Fibroblast of villous mesenchyme (primary cell): Measurements from ENCODE around the gene ZC3H7A. TPM values are rescaled to one million over a fixed set of nuclear protein-coding genes. Genes with fewer than 3 reads are reported as not detected.

Experiments
- DNase-seq: peaks from one replicate; pipeline ENCODE4 v3.0.0-alpha.2; 2010; ENCODE audit warnings: low read depth
- H3K4me3 ChIP-seq: 2 replicates; pipeline ENCODE4 v1.5.1; 2011; ENCODE audit warnings: low read depth, mild to moderate bottlenecking, low read length
- total RNA-seq: library from RNA; depleted of rRNA; stranded (reverse); fragments of >200 nt; gene quantifications from 2 replicates; pipeline ENCODE4 v1.2.3, GENCODE V29; 2012
- TF ChIP-seq, protein P1 (sequence below): IDR thresholded peaks from 2 replicates; pipeline ENCODE4 v1.5.1; 2012; ENCODE audit warnings: low read depth, mild to moderate bottlenecking, low read length; ENCODE audit not compliant: insufficient read depth

ZC3H7A gene
- total RNA-seq, 1 donor = 59.2 TPM

DNA sequence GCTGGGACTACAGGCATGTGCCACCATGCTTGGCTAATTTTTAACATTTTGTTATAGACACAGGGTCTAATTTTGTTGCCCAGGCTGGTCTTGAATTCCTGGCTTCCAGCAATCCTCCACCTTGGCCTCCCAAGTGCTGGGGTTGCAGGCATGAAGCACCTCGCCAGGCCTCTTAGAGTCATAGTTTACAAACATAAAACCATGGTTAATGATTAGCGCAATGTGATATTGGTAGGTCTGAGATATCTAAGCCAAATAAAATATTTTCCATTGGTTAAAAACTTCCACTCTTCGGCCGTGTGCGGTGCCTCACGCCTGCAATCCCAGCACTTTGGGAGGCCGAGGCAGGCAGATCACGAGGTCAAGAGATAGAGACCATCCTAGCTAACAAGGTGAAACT lies 71.0 kb downstream of the ZC3H7A start:
- no peak for DNase-seq
- no peak overlapping the region for H3K4me3 ChIP-seq
- TF ChIP-seq, protein P1, sequence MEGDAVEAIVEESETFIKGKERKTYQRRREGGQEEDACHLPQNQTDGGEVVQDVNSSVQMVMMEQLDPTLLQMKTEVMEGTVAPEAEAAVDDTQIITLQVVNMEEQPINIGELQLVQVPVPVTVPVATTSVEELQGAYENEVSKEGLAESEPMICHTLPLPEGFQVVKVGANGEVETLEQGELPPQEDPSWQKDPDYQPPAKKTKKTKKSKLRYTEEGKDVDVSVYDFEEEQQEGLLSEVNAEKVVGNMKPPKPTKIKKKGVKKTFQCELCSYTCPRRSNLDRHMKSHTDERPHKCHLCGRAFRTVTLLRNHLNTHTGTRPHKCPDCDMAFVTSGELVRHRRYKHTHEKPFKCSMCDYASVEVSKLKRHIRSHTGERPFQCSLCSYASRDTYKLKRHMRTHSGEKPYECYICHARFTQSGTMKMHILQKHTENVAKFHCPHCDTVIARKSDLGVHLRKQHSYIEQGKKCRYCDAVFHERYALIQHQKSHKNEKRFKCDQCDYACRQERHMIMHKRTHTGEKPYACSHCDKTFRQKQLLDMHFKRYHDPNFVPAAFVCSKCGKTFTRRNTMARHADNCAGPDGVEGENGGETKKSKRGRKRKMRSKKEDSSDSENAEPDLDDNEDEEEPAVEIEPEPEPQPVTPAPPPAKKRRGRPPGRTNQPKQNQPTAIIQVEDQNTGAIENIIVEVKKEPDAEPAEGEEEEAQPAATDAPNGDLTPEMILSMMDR = no peak

DNA sequence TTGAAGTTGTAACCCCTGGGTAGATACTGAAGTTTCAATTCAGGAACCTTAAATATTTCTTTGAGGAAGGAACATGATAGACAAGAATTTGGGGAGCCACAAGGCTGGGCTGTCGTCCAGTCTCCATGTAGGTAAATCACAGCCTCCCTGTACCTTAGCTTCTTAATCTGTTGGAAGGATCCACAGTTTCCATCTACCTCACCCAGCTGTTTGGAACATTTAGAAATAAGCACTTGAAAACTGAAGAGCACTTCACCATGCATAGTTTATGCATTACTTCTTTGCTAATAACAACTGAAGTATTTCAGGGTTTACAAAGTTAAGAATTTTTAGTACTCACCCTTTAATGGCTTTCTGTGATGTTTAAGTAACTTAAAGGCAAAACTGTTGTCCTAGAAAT lies 71.6 kb downstream of the ZC3H7A start:
- no peak overlapping the region for H3K4me3 ChIP-seq
- TF ChIP-seq, protein P1 = no peak
- DNase-seq = no peak

DNA sequence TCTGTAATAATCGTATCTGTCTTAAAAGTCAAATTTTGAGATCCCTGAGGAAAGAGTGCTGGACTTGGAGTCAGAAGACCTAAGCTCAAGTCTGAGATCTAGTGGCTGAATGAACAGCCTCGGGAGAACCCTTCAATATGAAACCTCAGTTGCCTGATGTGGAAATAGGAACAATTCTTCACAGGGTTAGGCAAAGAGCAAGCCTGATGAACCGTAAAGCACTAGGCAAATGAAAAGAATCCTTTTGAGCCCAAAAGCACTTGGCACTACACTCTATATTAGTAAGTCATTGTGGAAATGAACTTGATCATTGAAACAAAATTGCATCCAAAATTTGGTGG lies 74.6 kb downstream of the ZC3H7A start:
- H3K4me3 ChIP-seq = no peak overlapping the region
- TF ChIP-seq, protein P1 = no peak
- no peak for DNase-seq

DNA sequence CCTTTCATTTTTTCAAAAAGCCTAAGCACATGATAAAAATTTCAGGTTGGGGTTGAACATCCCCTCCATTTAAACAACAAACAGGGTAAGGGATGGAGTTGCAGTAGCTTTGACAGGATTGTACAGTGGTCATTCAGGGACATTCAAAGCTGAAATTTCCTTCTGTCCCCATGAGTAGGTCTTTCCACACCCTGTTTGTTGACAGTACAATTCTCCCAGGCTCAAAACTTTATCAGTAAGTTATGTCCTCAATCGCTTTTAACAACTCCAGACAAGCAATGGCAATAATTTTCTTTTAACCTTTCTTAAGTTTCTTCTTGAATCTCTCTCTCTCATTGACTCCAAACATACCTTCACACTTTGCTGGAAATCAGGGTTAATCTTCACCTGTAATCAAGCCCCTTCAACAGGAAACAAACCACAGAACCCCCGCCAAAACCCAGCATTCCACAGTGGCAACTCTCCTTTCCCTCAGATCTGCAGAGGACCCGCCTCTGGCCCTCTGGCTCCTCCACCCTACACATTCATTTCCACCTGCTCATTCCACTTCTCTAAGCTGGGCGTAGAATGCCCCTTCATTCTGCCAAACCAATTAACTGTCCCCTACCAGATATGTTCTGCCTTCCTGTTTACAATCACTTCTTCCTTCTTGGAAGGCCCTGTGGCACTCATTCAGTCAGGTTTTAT lies 75.1 kb downstream of the ZC3H7A start:
- TF ChIP-seq, protein P1 = no peak
- no peak overlapping the region for H3K4me3 ChIP-seq
- DNase-seq = no peak

DNA sequence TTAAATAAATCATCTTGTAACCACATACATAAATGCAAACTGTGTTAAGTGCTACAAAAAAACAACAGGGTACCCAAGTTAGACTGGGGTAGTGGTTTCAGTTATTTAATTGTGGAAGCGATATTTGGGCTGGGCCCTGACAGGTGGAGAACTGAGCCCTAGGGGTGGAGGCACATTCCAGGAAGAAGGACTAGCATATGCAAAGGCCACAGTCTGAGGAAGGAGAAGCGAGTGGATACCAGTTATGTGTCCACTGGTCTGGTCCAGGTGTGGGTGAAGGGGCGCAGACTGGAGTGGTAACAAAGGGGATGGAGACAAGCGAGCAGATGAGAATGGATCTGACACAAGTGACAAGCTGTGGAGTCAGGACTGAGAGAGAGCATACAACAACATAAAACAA lies 77.3 kb downstream of the ZC3H7A start:
- H3K4me3 ChIP-seq = no peak overlapping the region
- DNase-seq = no peak
- TF ChIP-seq, protein P1 = no peak

DNA sequence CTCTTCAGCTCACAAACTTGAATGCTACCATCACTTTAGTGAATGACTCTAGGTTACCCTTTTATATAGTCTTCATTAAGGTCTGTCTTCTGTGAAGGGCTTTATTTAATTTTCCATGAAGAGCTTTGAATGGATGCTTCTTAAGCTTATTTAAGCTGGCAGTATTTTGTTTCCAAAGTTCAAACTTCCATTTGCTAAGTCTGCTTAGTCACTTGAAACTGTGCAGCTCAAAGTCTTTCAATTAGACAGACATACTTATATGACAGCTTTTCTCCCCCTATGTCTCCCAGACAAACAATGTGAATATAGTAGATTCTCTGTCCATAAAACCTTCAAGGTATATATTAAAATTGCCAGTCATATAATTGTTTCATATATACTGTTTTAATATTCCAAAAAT lies 77.9 kb downstream of the ZC3H7A start:
- TF ChIP-seq, protein P1 = no peak
- no peak overlapping the region for H3K4me3 ChIP-seq

DNA sequence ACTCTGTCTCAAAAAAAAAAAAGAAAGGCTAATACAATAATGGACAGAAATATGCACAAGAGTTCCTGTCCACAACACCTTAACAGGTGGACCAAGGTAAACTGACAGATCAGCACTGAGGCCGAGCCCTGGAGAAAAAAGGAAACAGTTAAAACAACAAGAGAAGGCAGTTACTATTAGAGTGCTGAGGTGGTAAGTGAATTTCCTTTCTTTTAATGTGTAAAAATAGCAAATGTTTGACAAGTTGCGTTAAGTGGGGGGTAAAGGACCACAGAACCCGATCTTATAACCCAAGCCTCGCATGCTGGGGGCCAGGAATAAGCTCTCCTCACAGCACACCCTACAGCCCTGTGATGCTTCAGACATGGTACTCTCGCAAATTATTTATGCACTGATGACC lies 79.2 kb downstream of the ZC3H7A start:
- TF ChIP-seq, protein P1 = no peak
- no peak for DNase-seq

More for the DNA sequence above, 77.9 kb downstream of the ZC3H7A start:
- no peak for DNase-seq

More for the DNA sequence above, 79.2 kb downstream of the ZC3H7A start:
- H3K4me3 ChIP-seq = no peak overlapping the region
